Stimulated activated CD8-positive, alpha-beta memory T cell treated with anti-CD3 and anti-CD28 coated beads, Interleukin-2, amount 100 ng/mL, for 1 hour (primary cell): ENCODE results near the gene ST7.
A peak's percentile ranks its signal among the peaks of the same experiment; 100 is the strongest.
"Not testable (repeated sequence)": the region's sequence is repeated elsewhere in the genome, so short reads cannot be mapped to it uniquely, and the experiment has no call there.

Experiments used
- DNase-seq, 2 donors: peaks; one replicate each; pipeline ENCODE4 v3.0.0-alpha.2; 2020; ENCODE audit warnings: low read depth in 2 of 2

ST7 gene

DNA sequence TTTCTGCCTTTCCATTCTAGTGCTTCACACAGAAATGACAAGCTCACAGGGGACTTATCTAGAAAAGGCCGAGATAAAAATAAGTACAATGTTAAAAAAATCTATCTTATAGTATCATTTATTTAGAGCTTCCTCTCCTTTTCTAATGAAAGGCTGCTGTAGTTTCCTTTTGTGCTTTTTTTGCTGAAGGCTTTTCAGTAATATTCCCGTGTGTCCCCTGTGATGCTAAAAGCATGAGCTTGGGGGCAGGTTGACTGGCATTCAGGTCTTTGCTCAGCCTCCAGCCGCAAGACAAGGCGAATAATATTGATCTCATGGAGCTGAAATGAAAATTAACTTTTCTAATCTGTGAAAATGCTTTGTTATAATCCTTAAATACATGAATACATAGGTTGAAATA is 143.0 kb downstream of the ST7 start:
- DNase-seq: no peak

DNA sequence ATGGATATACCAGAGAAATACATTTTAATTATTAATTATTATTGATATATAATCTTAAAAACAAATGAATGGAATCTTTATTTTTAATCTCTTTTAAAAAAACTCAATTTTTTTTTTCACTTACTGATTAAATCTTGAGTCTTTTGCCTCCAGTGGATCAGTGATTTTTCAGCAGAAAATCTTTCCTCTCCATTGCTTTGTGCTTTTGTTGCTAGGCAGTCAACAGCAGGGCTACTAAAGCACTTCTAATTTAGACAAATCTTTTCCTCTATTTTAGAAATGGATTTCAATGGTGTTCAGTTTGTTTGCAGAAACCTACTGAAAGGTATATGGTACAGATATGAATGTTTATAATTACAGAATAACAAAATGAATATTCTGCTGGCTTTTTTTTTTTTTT is 143.6 kb downstream of the ST7 start:
- DNase-seq: no peak

DNA sequence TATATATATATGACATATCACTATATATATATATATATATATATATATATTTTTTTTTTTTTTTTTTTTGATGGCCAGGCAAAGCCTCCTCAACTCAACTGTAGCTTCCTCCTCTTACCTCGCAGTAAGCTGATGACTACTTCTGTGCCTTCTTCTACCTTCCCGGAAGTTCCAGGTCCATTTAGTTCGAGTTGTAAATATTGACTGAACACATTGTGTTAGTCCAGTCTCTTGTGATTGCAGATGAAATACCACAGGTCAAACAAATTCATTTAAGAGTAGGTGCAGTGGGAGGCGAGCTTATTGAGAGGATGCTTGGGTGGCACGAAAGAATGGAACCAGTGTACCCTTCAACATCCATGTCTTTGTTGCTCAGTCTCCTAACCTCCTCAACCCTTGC is 144.6 kb downstream of the ST7 start:
- DNase-seq: no peak

DNA sequence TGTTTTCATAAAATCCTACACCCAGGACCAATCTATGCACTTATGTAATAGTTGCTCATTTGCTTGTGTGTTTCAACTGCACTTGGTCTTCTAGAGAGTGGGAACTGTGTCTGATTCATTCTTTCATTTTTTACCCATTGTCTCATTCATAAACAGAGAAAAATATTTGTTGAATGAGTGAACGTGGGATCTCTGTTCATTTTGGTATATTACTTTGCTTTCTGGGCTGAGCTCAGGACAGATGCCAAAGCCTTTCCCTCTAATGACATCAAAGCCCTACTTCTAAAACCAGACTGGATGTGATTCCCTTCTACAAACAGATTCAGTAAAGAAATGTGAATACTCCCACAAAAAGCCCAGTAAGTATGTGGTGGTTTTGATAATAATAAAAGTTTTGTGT is 145.2 kb downstream of the ST7 start:
- DNase-seq: no peak

DNA sequence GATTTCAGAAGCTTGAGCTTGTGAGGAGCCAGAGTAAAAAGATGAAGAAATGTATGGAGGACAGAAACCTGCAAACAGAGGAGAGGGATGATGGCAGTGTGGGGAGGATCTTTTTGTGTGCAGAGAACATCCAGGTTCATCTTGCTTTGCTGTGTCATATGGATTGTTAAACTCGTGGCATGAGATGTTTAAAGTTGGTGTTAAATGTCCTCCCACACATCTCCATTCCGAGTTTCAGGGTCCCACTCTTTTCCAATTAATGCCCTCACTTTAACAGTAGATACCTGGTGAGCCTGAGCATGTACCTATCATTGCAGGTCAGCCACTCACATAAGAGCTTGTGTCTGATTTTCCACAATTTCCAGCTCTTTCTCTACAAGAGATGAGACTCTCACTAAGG is 147.7 kb downstream of the ST7 start:
- no peak for DNase-seq

DNA sequence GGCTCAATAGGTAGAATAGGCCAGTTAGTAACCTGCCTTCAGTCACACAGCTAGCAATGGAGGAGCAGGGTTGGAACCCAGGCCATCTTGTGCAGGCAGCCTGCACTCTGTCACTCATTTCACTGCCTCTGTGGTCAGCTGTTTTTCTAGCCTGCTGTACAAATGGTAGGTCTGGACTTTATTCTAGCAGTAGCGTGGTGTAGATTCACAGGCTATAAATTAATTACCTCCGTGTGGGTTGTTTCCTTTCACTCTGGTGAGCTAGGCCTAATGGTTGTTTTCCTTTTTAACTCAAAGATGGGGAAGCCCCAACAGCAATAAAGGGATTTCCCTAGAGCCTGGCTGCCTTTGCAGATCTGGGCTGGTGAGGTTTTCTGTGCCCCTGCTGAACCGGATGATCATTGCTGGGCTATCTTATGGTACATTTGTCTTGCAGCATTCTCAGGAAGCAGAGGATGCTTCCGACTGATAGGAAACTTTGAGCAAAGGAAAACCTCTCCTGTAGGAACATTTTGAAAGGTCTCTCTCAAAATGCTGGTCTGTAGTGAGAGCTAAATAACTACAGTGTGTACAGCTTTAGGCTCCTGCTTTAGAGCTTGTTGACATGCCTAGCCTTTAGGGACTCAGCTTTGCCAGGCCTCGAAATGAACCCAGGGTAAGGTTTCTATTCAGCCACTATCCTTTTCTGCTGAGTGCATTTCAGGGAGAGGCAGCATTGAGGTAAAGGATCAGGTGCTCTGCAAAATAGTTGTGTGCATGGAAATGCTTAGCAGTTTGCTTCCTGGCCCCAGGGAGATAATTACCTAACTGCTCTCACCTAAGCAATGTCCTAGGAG is 157.4 kb downstream of the ST7 start:
- no peak for DNase-seq

DNA sequence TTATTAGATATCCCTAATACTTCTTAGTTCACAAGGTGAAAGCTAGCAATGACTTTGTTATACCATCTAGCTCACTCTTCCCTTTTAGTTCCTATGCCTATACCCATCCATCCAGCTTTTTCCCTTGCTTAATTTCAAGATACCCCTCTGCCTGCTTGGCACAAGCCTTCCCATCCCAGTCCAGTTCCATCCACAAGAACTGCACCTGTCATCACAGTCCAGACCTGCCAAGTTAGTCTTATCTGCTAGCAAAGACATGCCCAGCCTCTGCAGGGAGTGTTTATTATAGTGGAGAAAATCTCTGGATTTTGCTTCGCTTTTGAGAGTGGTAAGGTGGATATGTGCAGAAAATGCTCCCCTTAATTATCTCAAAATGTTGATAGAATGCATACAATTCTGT is 158.2 kb downstream of the ST7 start:
- DNase-seq: no peak

DNA sequence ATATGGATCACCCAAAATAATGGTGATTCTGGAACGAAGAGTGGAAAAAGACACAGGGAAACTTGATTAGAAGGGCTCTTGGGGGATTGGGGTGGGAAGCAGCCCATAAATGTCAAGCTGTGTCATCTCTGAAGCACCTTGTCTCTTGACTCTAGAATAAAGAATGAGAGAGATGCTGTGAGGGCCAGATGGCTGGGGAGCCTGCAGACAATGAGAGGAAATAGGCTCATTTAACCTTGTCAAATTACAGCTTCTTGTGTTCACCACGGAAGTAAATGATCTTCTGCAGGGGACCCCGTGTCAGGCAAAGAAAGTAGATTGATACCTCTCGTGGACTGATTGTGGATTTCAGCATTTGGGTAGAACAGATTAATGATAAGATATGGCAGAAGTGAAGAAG is 159.3 kb downstream of the ST7 start:
- no peak for DNase-seq

DNA sequence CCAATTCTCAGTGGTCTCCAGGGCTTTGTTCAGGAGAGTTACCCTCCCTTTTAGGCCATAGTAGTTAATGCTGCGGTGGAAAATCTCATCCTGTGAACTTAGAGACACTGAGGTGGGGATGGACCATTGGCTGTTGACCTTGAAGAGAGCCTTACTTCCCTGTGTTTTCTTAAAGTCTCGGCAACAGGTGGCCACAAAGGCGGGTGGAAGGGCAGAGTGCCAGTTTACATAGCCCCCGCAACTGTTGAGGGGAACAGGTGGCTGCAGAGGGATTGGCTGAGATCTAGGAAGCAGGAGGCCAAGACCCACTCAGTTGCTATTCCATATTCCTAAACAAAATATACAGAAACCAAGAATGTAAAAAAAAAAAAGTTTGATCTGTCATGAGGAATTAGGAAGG is 160.6 kb downstream of the ST7 start:
- no peak for DNase-seq

DNA sequence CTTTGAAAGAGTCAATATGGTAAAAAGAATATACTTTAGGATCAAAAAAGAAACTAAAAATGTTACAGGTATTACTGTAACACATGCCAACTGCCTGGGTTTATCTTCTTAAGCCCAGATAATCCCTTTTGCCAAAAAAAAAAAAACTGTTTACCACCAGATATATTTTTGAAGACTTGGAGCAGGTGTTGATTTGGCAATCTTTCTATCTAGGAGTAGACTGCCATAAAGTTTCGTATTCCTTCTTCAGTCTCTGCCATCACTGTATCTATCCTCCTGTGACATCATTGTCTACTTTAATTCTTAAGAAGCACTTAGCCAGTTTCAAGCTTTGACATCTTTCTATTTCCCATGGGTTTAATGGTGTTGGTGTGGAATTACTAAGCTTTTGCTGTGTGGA is 161.0 kb downstream of the ST7 start:
- DNase-seq: no peak

DNA sequence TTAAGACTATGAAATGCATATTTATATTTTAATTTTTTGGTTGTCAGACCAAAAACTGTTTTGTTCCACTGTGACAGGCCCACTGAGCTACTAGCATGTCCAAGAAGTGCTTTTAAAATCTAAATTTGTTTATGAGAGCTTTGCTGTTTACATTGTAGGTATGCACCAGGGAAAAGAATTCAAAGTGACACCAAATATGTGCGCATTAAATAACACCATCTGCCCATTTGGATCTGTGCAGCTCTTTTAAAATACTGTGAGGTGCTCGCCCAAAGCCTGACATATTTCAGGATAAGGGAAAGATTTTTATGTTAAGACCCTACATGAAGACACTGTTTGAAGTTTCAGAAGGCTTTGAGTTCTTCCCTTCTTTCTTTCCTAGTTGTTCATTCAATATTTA is 162.9 kb downstream of the ST7 start:
- no peak for DNase-seq

DNA sequence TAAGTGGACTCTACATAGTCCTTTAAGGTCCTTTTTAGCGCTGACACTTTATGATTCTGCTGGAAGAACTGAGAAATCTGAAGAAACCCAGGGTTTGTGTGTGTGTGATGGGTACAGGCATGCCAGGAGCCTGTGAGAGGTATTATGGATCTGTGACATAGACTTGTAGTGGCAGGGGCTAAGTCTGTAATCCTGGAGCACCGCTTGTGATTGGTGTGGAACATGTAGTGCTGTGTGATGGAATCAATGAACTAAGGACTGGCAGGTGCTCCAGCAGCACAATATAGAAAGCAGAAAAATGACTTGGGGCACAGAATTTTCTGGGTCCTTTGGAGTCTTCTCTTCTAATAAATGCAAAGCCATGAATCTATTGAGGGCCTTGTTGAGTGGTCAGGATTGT is 163.9 kb downstream of the ST7 start:
- no peak for DNase-seq

DNA sequence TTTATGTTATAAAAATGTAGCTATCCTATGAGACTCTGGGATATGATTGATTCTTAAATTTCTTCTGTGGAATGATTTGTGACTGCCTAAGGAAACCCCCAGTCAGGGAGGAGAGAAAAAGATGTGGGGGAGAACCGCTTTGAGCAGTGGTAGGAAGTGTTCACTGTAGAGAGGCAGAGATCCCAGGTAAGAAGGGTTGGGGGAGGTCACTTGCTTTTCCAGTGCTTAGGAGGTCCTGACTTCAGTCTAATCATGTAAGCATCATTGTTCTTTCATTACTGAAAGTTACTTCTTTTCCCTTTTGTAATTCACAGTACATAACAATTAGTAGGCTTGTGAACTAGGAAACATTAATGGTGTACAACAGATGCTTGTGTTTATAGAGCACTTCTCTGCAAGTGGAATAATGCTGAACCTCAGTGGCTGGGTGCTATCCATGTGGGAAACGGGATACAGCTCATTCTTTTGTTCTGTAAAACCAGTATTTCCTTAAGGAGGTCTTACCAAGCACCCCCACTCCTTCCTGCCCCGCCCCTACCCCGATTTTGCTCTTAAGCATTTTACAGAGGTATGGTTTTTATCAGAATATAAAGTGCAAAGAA is 165.4 kb downstream of the ST7 start:
- DNase-seq: no peak

DNA sequence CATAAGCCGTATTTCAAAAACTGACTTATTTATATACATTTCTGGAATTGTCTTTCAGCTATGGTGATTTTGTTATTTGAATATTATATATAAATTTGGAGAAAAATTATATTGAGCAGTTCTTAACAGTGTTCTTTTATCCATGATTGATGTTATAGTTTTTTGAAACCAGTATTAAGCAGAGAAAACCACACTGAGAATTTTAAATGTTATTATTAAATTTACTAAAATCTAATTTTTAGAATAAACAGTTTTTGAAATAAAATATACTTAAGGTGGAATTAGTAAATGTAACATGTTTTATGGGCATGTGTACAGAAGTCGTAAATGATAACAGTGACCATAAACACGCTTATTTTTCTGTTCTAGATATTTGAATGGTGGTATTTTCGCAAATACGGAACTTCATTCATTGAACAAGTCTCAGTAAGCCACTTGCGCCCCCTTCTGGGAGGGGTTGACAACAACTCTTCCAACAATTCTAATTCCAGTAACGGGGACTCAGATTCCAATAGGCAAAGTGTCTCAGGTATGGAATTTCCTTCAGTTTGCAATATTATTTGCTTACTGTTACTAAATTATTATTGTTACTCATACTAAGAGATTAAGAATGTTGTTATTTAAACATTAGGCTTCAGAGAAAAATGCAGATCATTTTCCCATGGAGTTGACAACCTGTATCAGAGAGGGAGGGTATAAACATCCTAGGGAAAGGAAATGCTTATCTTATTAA is 166.1 kb downstream of the ST7 start:
- peak; percentile 35 to 59 for DNase-seq

DNA sequence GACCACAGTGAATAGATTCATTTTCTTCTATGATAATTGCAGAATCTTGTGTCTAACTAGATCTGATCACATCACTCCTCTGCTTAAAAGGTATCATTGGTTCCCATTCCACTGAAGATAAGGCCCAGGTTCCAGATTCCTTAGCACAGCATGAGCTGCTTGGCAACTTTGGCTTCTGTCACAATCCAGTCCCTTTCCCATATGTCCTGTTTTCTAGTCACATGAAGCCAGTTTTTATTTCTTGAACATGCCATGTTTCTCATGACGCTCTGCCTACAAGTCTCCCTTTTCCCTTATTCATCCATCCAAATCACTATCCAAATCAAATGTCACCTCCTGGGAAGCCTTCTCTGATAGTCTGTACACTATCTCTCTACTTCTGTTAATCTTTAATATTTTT is 167.0 kb downstream of the ST7 start:
- not testable (repeated sequence) for DNase-seq

DNA sequence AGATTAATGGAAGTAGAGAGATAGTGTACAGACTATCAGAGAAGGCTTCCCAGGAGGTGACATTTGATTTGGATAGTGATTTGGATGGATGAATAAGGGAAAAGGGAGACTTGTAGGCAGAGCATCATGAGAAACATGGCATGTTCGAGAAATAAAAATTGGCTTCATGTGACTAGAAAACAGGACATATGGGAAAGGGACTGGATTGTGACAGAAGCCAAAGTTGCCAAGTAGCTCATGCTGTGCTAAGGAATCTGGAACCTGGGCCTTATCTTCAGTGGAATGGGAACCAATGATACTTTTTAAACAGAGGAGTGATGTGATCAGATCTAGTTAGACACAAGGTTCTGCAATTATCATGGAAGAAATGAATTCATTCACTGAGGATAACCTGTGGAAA is 168.7 kb downstream of the ST7 start:
- not testable (repeated sequence) for DNase-seq

DNA sequence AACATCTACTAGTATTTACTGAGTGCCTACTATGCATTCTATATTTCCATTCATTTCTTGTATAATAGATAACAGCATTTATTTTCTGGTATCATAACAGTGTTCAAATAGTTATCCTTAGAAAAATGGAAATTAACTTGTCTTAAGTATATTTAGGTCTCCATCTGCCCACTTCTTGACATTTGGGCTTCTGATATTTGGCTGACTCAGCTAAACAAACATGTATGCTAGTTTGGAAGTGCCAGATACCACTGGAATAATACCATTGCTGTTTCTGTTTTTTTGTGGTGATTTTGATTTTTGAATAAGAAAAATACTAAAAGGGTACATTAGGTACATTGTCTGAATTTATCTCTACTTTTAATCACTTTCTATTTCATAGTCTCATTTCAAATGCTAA is 169.2 kb downstream of the ST7 start:
- DNase-seq: no peak

DNA sequence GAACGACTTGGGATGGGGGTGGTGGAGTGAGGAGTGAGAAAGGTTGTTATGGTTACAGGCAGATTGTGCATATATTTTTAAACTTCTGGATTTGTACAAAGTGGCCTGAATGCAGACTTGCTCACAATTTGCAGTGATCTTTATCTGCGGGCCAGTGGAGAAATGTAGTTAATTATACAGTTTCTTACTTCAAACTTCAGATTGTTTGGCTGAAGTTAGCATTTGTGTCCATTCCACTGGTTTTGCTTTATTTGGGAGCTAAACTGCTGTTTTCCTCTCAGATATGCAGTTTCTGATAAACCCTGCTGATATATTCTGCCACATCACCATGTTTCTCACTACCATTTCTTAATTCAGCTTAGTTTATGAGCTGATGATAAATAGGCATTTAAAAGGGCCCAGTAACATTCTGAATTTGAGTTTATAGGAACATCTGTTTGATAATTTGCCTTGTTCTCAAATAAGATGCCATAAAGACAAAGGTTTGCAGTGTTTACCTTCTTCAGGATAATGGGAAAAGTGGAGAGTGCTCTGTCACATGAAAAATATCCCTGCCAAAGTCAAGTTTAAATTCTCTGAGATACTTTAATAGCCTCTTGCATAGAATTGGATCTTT is 170.1 kb downstream of the ST7 start:
- DNase-seq: no peak

DNA sequence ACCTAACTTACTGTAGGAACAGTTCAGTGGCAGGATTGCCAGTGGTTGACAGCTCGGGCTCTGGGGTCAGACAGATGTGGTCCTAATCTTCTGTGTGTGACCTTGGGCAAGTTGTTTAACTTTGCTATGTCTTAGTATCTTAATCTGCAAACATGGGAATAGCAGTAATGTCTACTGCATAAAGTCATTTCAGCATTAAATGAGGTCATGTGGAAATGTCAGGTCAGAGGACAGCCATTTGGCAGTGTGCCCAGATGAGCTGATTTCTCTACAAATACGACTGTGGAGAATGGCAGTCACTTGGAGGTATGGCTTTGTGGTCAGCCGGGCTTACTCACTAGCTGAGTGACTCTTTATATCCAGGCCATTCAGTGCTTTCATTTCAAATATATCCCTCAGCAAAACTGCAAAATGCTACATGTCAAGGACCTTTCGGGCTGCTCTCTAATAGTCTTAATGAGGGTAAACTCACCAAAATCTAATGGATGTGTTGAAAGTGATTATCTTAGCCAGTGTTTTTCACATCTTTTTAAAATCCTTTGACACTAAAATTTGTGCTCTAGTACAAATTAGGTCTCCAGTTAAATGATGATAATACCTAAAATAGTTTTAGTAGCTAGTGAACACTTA is 171.4 kb downstream of the ST7 start:
- DNase-seq: peak in 1 of 2 donors; percentile 4

DNA sequence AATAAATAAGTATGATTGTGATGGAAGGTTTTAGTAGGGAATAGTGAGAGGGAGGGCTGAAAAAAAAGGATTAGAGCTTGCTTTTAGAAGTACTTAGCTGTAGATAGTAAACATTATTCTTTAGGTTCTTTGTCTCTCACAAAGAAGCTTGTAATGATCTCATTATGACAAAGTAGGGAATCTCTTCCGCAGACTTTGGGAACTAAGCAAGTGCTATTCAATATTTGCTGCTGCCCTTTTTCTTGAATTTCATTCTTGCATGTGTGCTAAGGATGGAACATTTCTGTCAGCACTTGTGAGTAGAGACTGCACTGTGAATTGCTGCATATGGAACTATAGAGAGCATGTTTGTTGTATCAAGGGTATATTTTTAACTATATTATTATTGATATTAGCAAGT is 173.4 kb downstream of the ST7 start:
- DNase-seq: no peak

DNA sequence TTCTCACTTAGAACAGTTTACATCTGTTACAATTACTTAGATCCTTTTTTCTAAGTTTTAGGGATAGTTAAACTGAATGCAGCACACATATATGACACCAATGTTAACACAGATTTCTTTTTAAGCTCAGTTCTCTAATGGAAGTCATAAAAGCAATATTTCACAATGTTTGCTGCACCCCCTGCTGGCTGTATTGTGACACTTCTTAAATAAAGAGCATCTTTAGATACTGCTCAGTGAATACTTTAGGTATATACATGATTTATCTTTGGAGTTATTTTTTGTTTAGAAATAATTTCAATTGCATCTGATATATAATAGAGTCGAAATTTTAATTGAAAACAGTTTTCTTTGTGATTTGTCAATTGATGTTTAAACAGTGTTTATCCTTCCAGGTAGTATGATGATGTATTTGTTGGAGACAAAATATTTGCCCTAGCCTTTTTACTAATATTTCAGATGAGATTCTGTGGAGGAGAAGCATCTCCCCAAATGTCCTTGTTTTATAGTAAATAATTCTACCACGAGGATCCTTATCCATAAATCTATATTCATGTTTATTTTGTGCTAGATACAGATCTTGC is 174.4 kb downstream of the ST7 start:
- DNase-seq: peak in 1 of 2 donors; percentile 9

DNA sequence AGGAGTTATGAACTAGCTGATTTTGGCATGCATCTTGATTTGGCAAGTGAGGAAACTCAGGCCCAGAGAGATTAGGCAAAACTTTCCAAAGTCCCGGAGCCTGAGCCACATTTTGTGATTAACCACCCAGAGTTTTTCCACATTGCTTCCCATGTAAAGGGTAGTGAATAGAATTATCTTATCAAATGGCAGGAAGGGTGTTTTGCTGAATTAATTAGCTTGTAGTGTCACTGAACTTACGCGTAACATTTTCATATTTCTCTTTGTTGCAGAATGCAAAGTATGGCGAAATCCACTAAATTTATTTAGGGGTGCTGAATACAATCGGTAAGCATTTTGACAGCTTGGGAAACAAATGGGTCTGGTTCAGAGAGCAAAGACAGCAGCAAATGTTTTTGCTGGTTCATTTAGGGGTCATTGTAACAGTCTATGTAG is 176.2 kb downstream of the ST7 start:
- no peak for DNase-seq
